RKO (cell line): Measurements from ENCODE around the gene PIGR.

Experiments
- DNase-seq: peaks from one replicate; pipeline ENCODE4 v3.0.0-alpha.2; 2016; ENCODE audit warnings: low spot score

The PIGR gene

GRCh38 chr1:206909883-206910318 is 36.4 kb downstream of the PIGR start:
- no peak for DNase-seq

- DNase-seq, result no peak
These were observed 36.9 kb downstream of the PIGR start for GRCh38 chr1:206909161-206909882.

DNA sequence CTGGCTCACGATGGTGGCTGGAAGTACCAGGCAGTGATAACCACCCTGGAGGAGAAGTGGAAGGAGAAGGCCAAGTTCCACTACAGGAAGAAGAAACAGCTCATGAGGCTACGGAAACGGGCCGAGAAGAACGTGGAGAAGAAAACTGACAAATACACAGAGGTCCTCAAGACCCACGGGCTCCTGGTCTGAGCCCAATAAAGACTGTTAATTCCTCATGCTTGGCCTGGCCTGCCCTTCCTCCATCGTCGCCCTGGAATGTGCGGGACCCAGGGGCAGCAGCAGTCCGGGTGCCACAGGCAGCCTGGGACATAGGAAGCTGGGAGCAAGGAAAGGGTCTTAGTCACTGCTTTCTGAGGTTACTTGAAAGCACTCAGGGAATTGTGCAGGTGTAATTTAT is 38.2 kb downstream of the PIGR start:
- DNase-seq, result no peak

GRCh38 chr1:206907304-206907991 is 38.8 kb downstream of the PIGR start:
- no peak for DNase-seq

- peak; percentile 63 for DNase-seq
These were observed 40.7 kb downstream of the PIGR start for GRCh38 chr1:206905295-206906164.

- DNase-seq, result no peak
These were observed 41.7 kb downstream of the PIGR start for GRCh38 chr1:206904423-206905142.

DNA sequence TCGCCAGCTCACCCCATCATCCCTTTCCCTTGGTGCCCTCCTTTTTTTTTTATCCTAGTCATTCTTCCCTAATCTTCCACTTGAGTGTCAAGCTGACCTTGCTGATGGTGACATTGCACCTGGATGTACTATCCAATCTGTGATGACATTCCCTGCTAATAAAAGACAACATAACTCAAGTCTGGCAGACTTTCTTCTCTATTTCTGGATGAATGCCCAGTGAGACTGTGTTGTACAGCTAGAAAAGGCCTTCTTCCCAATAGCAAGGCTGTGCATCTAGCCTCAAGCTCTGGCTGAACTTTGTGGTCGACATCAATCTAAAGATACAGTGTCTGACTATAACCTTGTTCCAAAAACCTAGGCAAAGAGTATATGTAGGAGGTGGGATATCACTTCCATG is 42.6 kb downstream of the PIGR start:
- DNase-seq, result no peak

GRCh38 chr1:206902702-206903101 is 43.6 kb downstream of the PIGR start:
- no peak for DNase-seq

GRCh38 chr1:206901944-206902343 is 44.3 kb downstream of the PIGR start:
- DNase-seq, result no peak

GRCh38 chr1:206900149-206900548 is 46.1 kb downstream of the PIGR start:
- DNase-seq, result no peak

- no peak for DNase-seq
These were observed 46.5 kb downstream of the PIGR start for GRCh38 chr1:206899717-206900116.

DNA sequence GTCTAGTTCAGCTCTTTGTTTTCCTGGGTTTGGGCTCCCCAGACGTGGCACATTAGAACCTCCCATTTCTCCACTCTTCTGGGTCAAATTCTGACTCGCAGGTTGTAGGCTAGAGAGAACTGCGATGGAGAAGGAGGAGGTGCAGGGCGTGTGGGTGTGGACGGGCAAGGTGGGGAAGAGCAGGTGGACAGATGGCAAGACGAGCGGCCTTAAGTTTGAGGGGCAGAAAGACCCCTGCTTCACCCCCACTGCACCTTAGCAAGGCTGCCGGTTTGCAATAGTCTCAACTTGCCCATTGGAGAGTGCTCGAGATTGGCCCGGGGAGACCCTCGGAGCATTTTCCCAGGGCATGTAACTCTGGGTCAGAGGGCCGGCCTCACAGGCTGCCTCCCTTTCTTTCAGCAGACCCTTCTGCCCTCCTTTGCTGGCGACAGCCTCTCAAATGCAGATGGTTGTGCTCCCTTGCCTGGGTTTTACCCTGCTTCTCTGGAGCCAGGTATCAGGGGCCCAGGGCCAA is 47.3 kb downstream of the PIGR start:
- DNase-seq, result no peak

- DNase-seq, result peak; percentile 19
These were observed 48.0 kb downstream of the PIGR start for GRCh38 chr1:206898089-206898914.

- DNase-seq, result no peak
These were observed 49.1 kb downstream of the PIGR start, which contains the start of gene IL24 for GRCh38 chr1:206897175-206897574. IL24 (plus strand) TSS chr1:206897443; CDS start chr1:206897833, 390 bp downstream.

- DNase-seq, result no peak
These were observed 50.0 kb downstream of the PIGR start for GRCh38 chr1:206896261-206896660.

DNA sequence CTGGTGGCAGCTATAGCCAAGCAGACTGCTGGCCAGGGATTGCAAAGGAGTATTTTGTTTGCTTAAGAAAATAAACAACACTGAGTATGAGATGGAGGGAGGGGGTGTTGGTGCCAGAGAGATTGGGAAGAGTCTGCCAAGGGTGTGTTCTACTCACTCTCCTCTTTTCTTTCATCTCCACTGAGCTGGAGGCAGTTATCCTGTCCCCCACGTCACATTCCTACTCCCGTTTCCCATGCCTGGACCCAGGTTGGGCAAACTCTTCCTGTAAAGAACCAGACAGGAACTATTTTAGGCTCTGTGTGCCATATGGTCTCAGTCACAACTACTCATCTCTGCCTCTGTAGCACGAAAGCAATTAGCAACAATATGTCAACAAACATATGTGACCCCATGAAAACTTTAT is 50.4 kb downstream of the PIGR start:
- DNase-seq, result no peak

GRCh38 chr1:206895325-206895724 is 50.9 kb downstream of the PIGR start:
- no peak for DNase-seq

- DNase-seq, result no peak
These were observed 52.9 kb downstream of the PIGR start for GRCh38 chr1:206893380-206893779.

- DNase-seq, result no peak
These were observed 53.8 kb downstream of the PIGR start for GRCh38 chr1:206892351-206892984.

DNA sequence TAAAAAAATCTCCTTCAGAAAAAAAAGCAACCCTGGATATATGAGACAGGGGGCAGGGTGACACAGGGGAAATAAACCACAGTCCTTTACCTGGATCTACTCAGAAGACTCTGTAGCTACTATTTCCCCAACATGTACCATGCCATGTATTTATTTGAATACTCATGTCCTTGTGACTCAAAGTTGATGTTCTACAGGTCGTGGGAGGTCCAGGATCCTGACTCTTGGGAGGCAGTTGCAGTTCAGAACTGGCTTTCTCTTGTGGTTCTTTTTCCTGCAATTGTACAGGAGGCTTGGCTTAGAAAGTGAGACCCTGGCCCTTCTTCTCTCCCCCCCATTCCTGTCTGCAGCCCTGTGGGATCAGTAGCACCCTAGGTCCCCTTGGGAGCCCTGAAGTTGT is 54.9 kb downstream of the PIGR start:
- DNase-seq, result no peak
